Osteoblast (primary cell): Measurements from ENCODE around the gene ERVW-1. TPM values are rescaled to one million over a fixed set of nuclear protein-coding genes. Genes with fewer than 3 reads are reported as not detected.
"Not testable (repeated sequence)": the region's sequence is repeated elsewhere in the genome, so short reads cannot be mapped to it uniquely, and the experiment has no call there.

Source experiments
- DNase-seq: peaks from one replicate; pipeline ENCODE4 v3.0.0; 2011; ENCODE audit warnings: low spot score, mixed read lengths; ENCODE audit not compliant: insufficient read length; ENCODE audit errors: missing footprints
- H2AFZ ChIP-seq: 2 replicates; pipeline ENCODE4 v1.6.0; 2011; ENCODE audit warnings: mild to moderate bottlenecking, low read length
- H3K27ac ChIP-seq: 2 replicates; pipeline ENCODE4 v1.5.1; 2011; ENCODE audit warnings: mild to moderate bottlenecking, low read depth, low read length, moderate library complexity
- H3K27me3 ChIP-seq: 2 replicates; pipeline ENCODE4 v1.6.0; 2012; ENCODE audit warnings: mild to moderate bottlenecking, control low read depth, inconsistent platforms, low read length, moderate library complexity; ENCODE audit not compliant: insufficient read depth
- H3K36me3 ChIP-seq: 2 replicates; pipeline ENCODE4 v1.5.1; 2011; ENCODE audit warnings: mild to moderate bottlenecking, low read length, control low read depth, moderate library complexity; ENCODE audit not compliant: insufficient read depth
- H3K4me1 ChIP-seq: 2 replicates; pipeline ENCODE4 v1.5.1; 2011; ENCODE audit warnings: mild to moderate bottlenecking, low read length, control low read depth, moderate library complexity; ENCODE audit not compliant: insufficient read depth
- H3K4me2 ChIP-seq: 2 replicates; pipeline ENCODE4 v1.6.0; 2011; ENCODE audit warnings: mild to moderate bottlenecking, low read length; ENCODE audit not compliant: insufficient read depth
- H3K4me3 ChIP-seq: fragments of 200-600 bp; sonication (generic); 3 replicates; pipeline ENCODE4 v1.5.1; 2012; ENCODE audit warnings: mild to moderate bottlenecking, low read length, inconsistent platforms; ENCODE audit not compliant: insufficient read depth
- H3K79me2 ChIP-seq: 2 replicates; pipeline ENCODE4 v1.6.0; 2012; ENCODE audit warnings: mild to moderate bottlenecking, low read length, control low read depth, inconsistent platforms; ENCODE audit not compliant: insufficient read depth
- H3K9me3 ChIP-seq: 2 replicates; pipeline ENCODE4 v1.5.1; 2011; ENCODE audit warnings: low read depth, low read length, control low read depth
- H4K20me1 ChIP-seq: 2 replicates; pipeline ENCODE4 v1.6.0; 2012; ENCODE audit warnings: mild to moderate bottlenecking, low read length, control low read depth; ENCODE audit not compliant: insufficient read depth
- CTCF ChIP-seq: IDR thresholded peaks from 2 replicates; pipeline ENCODE4 v1.5.1; 2011; ENCODE audit warnings: mild to moderate bottlenecking, low read depth, low read length, moderate library complexity; ENCODE audit errors: extremely low read depth
- total RNA-seq: library from RNA; depleted of rRNA; stranded (reverse); fragments of >200 nt; gene quantifications from 2 replicates; pipeline ENCODE4 v1.2.3, GENCODE V29; 2012

ERVW-1 gene
- total RNA-seq, 1 donor, result not detected

- Histone ChIP-seq H3K4me2 (no peak overlapping the region), H3K27me3 (no peaks in the 10 kb centered on the region), H3K79me2 (no peaks in the 10 kb centered on the region), H3K36me3 (no peaks in the 10 kb centered on the region), H3K4me3 (no peak overlapping the region), H3K9me3 (no peaks in the 10 kb centered on the region), H3K4me1 (no peaks in the 10 kb centered on the region), H4K20me1 (no peaks in the 10 kb centered on the region), H3K27ac (no peak overlapping the region), H2AFZ (no peak overlapping the region)
- DNase-seq, result no peak
- no peak for TF ChIP-seq CTCF
Observed at GRCh38 chr7:92478711-92479110, 965 bp upstream of the ERVW-1 start.

GRCh38 chr7:92478095-92478494, 349 bp upstream of the ERVW-1 start:
- no peak overlapping the region for H2AFZ ChIP-seq
- no peak overlapping the region for H3K4me2 ChIP-seq
- TF ChIP-seq CTCF, result no peak
- no peaks in the 10 kb centered on the region for H3K79me2 ChIP-seq
- H3K36me3 ChIP-seq, result no peaks in the 10 kb centered on the region
- H3K27me3 ChIP-seq, result no peaks in the 10 kb centered on the region
- H3K27ac ChIP-seq, result no peak overlapping the region
- no peaks in the 10 kb centered on the region for H3K9me3 ChIP-seq
- no peaks in the 10 kb centered on the region for H3K4me1 ChIP-seq
- no peaks in the 10 kb centered on the region for H4K20me1 ChIP-seq
- H3K4me3 ChIP-seq, result no peak overlapping the region
- DNase-seq, result no peak

GRCh38 chr7:92475851-92476590, 1.7 kb downstream of the ERVW-1 start:
- H3K4me1 ChIP-seq, H2AFZ ChIP-seq, H3K36me3 ChIP-seq, H3K4me2 ChIP-seq, H3K27ac ChIP-seq, DNase-seq, H3K79me2 ChIP-seq, H3K27me3 ChIP-seq, H3K9me3 ChIP-seq, H3K4me3 ChIP-seq, H4K20me1 ChIP-seq: not testable (repeated sequence)

- not testable (repeated sequence) for H3K9me3 ChIP-seq, H3K4me3 ChIP-seq
Observed at GRCh38 chr7:92475261-92475770, 2.4 kb downstream of the ERVW-1 start.

GRCh38 chr7:92473989-92474388, 3.8 kb downstream of the ERVW-1 start:
- DNase-seq, H2AFZ ChIP-seq, H3K36me3 ChIP-seq, H3K4me3 ChIP-seq, H3K4me2 ChIP-seq, H3K27ac ChIP-seq, H4K20me1 ChIP-seq, H3K27me3 ChIP-seq, H3K9me3 ChIP-seq, H3K79me2 ChIP-seq, H3K4me1 ChIP-seq: not testable (repeated sequence)

More at GRCh38 chr7:92475261-92475770, 2.4 kb downstream of the ERVW-1 start:
- not testable (repeated sequence) for H3K79me2 ChIP-seq, H3K36me3 ChIP-seq, H3K4me2 ChIP-seq, H4K20me1 ChIP-seq, H3K4me1 ChIP-seq, H3K27ac ChIP-seq, H2AFZ ChIP-seq, DNase-seq, H3K27me3 ChIP-seq

GRCh38 chr7:92468589-92468988, 9.2 kb downstream of the ERVW-1 start:
- not testable (repeated sequence) for H3K36me3 ChIP-seq, DNase-seq, H3K9me3 ChIP-seq, H3K4me3 ChIP-seq, H4K20me1 ChIP-seq, H3K27ac ChIP-seq, H3K79me2 ChIP-seq, H3K4me2 ChIP-seq, H3K27me3 ChIP-seq, H3K4me1 ChIP-seq, H2AFZ ChIP-seq
